ENCODE data around the gene PPARD. TPM values are rescaled to one million over a fixed set of nuclear protein-coding genes. Genes with fewer than 3 reads are reported as not detected.

Gene PPARD
- total RNA-seq, 1 experiment from 2014 or later: 38.4 TPM

DNA sequence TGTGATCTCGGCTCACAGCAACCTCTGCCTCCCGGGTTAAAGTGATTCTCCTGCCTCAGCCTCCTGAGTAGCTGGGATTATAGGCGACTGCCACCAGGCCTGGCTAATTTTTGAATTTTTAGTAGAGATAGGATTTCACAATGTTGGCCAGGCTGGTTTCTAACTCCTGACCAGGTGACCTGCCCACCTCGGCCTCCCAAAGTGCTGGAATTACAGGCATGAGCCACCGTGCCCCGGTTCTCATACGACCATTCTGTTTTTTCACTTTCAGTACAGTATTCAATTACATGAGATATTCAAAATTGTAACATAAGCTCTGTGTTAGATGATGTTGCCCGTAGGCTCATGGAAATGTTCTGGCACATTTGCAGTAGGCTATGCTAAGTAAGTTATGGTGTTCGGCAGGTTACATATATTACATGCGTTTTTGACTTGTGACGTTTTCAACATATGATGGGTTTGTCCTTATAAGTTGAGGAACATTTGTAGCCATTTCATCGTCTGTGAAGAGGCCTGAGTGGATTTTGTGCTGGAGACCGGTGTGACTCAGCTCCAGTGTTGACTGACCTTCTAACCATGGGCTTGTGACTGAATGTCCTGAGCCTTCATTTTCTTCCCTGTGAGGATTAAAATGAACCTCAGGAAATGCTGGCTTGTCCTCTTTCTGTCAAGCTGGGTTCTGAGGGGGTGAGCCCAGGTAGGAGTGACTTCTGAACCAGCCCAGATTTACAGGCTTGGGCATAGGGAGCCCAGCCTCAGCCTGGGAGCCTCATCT lies 12.2 kb downstream of the PPARD start:
- POLR2A ChIA-PET: no interaction called here

More for the DNA sequence above, 12.2 kb downstream of the PPARD start:
- Histone ChIP-seq H3K9me3 (ENCODE audit: control insufficient read depth in 1 of 2, insufficient read depth in 1 of 2, low read depth in 1 of 2, low read length in 2 of 2) (no peaks in the 10 kb centered on the region), H3K9me2 (ENCODE audit: insufficient read depth) (no peaks in the 10 kb centered on the region), H4K20me1 (ENCODE audit: insufficient read depth) (no peaks in the 10 kb centered on the region), H3K27me3 (ENCODE audit: insufficient read depth, low read length) (no peaks in the 10 kb centered on the region), H3K36me3 (ENCODE audit: control insufficient read depth in 1 of 2, insufficient read depth in 2 of 2, low read length in 2 of 2) (peaks cover 3 to 36% of the 10 kb centered on the region in 2 experiments; a peak in 3 of 4 replicates), H3K4me1 (ENCODE audit: control insufficient read depth in 1 of 2, insufficient read depth in 2 of 2, low read length in 2 of 2) (peaks cover 8 to 17% of the 10 kb centered on the region in 2 experiments), H3K4me3 (replicated peaks in 1 of 2; ENCODE audit: low read depth in 1 of 2, low read length in 2 of 2) (no peak overlapping the region), H3K4me2 (ENCODE audit: low read length) (no peak overlapping the region), H3K27ac (ENCODE audit: low read depth, low read length) (no peak overlapping the region), H3K79me2 (ENCODE audit: insufficient read depth, low read length) (peaks cover 51% of the 10 kb centered on the region; the same call in 1 of the 2 replicates), H2AFZ (ENCODE audit: low read depth, low read length, poor library complexity, severe bottlenecking) (no peak overlapping the region), H3K9ac (ENCODE audit: low read length) (no peak overlapping the region)
- BruUV-seq (replicated peaks): no TSS peak
- intact Hi-C loops (cut with micrococcal nuclease): no loop called here
- TF ChIP-seq EGR1 (IDR thresholded peaks at IDR 0.05; ENCODE audit: low read depth): no peak
- no peak for TF ChIP-seq POLR2AphosphoS5 (IDR thresholded peaks at IDR 0.05; ENCODE audit: low read depth, low read length)
- TF ChIP-seq SIN3A (IDR thresholded peaks at IDR 0.05; ENCODE audit: low read depth): no peak
- no peak for TF ChIP-seq EZH2 (IDR thresholded peaks at IDR 0.05)
- TF ChIP-seq, protein P1, sequence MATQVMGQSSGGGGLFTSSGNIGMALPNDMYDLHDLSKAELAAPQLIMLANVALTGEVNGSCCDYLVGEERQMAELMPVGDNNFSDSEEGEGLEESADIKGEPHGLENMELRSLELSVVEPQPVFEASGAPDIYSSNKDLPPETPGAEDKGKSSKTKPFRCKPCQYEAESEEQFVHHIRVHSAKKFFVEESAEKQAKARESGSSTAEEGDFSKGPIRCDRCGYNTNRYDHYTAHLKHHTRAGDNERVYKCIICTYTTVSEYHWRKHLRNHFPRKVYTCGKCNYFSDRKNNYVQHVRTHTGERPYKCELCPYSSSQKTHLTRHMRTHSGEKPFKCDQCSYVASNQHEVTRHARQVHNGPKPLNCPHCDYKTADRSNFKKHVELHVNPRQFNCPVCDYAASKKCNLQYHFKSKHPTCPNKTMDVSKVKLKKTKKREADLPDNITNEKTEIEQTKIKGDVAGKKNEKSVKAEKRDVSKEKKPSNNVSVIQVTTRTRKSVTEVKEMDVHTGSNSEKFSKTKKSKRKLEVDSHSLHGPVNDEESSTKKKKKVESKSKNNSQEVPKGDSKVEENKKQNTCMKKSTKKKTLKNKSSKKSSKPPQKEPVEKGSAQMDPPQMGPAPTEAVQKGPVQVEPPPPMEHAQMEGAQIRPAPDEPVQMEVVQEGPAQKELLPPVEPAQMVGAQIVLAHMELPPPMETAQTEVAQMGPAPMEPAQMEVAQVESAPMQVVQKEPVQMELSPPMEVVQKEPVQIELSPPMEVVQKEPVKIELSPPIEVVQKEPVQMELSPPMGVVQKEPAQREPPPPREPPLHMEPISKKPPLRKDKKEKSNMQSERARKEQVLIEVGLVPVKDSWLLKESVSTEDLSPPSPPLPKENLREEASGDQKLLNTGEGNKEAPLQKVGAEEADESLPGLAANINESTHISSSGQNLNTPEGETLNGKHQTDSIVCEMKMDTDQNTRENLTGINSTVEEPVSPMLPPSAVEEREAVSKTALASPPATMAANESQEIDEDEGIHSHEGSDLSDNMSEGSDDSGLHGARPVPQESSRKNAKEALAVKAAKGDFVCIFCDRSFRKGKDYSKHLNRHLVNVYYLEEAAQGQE (IDR thresholded peaks at IDR 0.05; ENCODE audit: low read depth): no peak
- no peak for TF ChIP-seq JUND (IDR thresholded peaks at IDR 0.05)
- TF ChIP-seq, protein P2, sequence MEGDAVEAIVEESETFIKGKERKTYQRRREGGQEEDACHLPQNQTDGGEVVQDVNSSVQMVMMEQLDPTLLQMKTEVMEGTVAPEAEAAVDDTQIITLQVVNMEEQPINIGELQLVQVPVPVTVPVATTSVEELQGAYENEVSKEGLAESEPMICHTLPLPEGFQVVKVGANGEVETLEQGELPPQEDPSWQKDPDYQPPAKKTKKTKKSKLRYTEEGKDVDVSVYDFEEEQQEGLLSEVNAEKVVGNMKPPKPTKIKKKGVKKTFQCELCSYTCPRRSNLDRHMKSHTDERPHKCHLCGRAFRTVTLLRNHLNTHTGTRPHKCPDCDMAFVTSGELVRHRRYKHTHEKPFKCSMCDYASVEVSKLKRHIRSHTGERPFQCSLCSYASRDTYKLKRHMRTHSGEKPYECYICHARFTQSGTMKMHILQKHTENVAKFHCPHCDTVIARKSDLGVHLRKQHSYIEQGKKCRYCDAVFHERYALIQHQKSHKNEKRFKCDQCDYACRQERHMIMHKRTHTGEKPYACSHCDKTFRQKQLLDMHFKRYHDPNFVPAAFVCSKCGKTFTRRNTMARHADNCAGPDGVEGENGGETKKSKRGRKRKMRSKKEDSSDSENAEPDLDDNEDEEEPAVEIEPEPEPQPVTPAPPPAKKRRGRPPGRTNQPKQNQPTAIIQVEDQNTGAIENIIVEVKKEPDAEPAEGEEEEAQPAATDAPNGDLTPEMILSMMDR (IDR thresholded peaks at IDR 0.05 in 2 of 3, conservative IDR thresholded peaks at IDR 0.05 in 1 of 3; ENCODE audit: borderline replicate concordance in 1 of 3, insufficient read depth in 1 of 3, low read depth in 2 of 3, low read length in 2 of 3): no peak
- TF ChIP-seq, protein P3, sequence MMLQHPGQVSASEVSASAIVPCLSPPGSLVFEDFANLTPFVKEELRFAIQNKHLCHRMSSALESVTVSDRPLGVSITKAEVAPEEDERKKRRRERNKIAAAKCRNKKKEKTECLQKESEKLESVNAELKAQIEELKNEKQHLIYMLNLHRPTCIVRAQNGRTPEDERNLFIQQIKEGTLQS (IDR thresholded peaks at IDR 0.05): no peak
- TF ChIP-seq TCF7L2 (IDR thresholded peaks at IDR 0.05; ENCODE audit: borderline replicate concordance, extremely low read depth, insufficient read depth, insufficient read length): no peak
- TF ChIP-seq, protein P4, sequence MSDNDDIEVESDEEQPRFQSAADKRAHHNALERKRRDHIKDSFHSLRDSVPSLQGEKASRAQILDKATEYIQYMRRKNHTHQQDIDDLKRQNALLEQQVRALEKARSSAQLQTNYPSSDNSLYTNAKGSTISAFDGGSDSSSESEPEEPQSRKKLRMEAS (IDR thresholded peaks at IDR 0.05): no peak
- no peak for TF ChIP-seq FOSL1 (IDR thresholded peaks at IDR 0.05; ENCODE audit: low read depth)
- TF ChIP-seq YY1 (IDR thresholded peaks at IDR 0.05; ENCODE audit: extremely low read depth, insufficient replicate concordance, low read depth, low read length): no peak
- TF ChIP-seq, protein P5, sequence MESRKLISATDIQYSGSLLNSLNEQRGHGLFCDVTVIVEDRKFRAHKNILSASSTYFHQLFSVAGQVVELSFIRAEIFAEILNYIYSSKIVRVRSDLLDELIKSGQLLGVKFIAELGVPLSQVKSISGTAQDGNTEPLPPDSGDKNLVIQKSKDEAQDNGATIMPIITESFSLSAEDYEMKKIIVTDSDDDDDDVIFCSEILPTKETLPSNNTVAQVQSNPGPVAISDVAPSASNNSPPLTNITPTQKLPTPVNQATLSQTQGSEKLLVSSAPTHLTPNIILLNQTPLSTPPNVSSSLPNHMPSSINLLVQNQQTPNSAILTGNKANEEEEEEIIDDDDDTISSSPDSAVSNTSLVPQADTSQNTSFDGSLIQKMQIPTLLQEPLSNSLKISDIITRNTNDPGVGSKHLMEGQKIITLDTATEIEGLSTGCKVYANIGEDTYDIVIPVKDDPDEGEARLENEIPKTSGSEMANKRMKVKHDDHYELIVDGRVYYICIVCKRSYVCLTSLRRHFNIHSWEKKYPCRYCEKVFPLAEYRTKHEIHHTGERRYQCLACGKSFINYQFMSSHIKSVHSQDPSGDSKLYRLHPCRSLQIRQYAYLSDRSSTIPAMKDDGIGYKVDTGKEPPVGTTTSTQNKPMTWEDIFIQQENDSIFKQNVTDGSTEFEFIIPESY (IDR thresholded peaks at IDR 0.05; ENCODE audit: extremely low read depth, insufficient replicate concordance, low read length): no peak
- TF ChIP-seq ZNF274 (IDR thresholded peaks at IDR 0.05; ENCODE audit: low read depth, low read length): no peak
- TF ChIP-seq SP1 (IDR thresholded peaks at IDR 0.05; ENCODE audit: low read depth): no peak
- no peak for TF ChIP-seq POLR2A (IDR thresholded peaks at IDR 0.05; ENCODE audit: borderline replicate concordance, extremely low read depth, insufficient read depth, insufficient read length)
- DNase-seq (ENCODE audit: low read depth, low spot score): no peak
- ChIA-PET RAD21 (ENCODE audit: low non-redundant PET in 1 of 2, low total read pairs in 2 of 2, uncharacterized antibody in 2 of 2, unreplicated experiment in 2 of 2) (interaction anchor here in 1 of 2 experiments (0.6 kb wide), 1 partner anchor 104 kb away, joined by 3 read pairs; no protein-coding TSS in a partner anchor), CTCF (no interaction called here)
- ATAC-seq: no peak
